HEK293T (cell line): Measurements from ENCODE around the gene ASNSD1.

Experiments used
- ARNT ChIP-seq: fragments of 450-650 bp; IDR thresholded peaks from 2 replicates; pipeline ENCODE4 v1.6.1; 2017; ENCODE audit warnings: mild to moderate bottlenecking
- BHLHE40 ChIP-seq: fragments of 450-650 bp; IDR thresholded peaks from 2 replicates; pipeline ENCODE4 v1.6.1; 2016; ENCODE audit warnings: mild to moderate bottlenecking, moderate library complexity, borderline replicate concordance
- CTBP1 ChIP-seq: fragments of 450-650 bp; IDR thresholded peaks from 2 replicates; pipeline ENCODE4 v1.6.1; 2016; ENCODE audit warnings: borderline replicate concordance
- ELF4 ChIP-seq: fragments of 450-650 bp; IDR thresholded peaks from 2 replicates; pipeline ENCODE4 v1.6.1; 2017; ENCODE audit warnings: antibody characterized with exemption
- FOXA1 ChIP-seq: fragments of 450-650 bp; IDR thresholded peaks from 2 replicates; pipeline ENCODE4 v1.6.1; 2016; ENCODE audit warnings: mild to moderate bottlenecking
- FOXM1 ChIP-seq: fragments of 450-650 bp; IDR thresholded peaks from 2 replicates; pipeline ENCODE4 v1.6.1; 2017; ENCODE audit warnings: mild to moderate bottlenecking, borderline replicate concordance
- LEF1 ChIP-seq: fragments of 450-650 bp; IDR thresholded peaks from 2 replicates; pipeline ENCODE4 v1.6.1; 2017; ENCODE audit warnings: mild to moderate bottlenecking, borderline replicate concordance
- NFRKB ChIP-seq: fragments of 450-650 bp; IDR thresholded peaks from 2 replicates; pipeline ENCODE4 v1.6.1; 2016; ENCODE audit warnings: mild to moderate bottlenecking, moderate library complexity
- SP1 ChIP-seq: fragments of 450-650 bp; IDR thresholded peaks from 2 replicates; pipeline ENCODE4 v1.6.1; 2017
- SUZ12 ChIP-seq: fragments of 450-650 bp; IDR thresholded peaks from 2 replicates; pipeline ENCODE4 v1.6.1; 2016; ENCODE audit warnings: mild to moderate bottlenecking
- TARDBP ChIP-seq: fragments of 450-650 bp; IDR thresholded peaks from 2 replicates; pipeline ENCODE4 v1.6.1; 2016
- ZNF384 ChIP-seq: fragments of 450-650 bp; IDR thresholded peaks from 2 replicates; pipeline ENCODE4 v1.6.1; 2016
- TF ChIP-seq, protein P1 (sequence below): fragments of 450-650 bp; IDR thresholded peaks from 2 replicates; pipeline ENCODE4 v1.6.1; 2016

GRCh38 chr2:189679226-189679625 is 18.0 kb downstream of the ASNSD1 start:
- no peak for TF ChIP-seq SUZ12
- TF ChIP-seq ARNT = no peak
- no peak for TF ChIP-seq TARDBP
- no peak for TF ChIP-seq BHLHE40
- TF ChIP-seq FOXM1 = no peak
- TF ChIP-seq, protein P1, sequence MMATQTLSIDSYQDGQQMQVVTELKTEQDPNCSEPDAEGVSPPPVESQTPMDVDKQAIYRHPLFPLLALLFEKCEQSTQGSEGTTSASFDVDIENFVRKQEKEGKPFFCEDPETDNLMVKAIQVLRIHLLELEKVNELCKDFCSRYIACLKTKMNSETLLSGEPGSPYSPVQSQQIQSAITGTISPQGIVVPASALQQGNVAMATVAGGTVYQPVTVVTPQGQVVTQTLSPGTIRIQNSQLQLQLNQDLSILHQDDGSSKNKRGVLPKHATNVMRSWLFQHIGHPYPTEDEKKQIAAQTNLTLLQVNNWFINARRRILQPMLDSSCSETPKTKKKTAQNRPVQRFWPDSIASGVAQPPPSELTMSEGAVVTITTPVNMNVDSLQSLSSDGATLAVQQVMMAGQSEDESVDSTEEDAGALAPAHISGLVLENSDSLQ = no peak
- TF ChIP-seq NFRKB = no peak
- TF ChIP-seq SP1 = no peak
- no peak for TF ChIP-seq ZNF384
- no peak for TF ChIP-seq LEF1
- no peak for TF ChIP-seq ELF4
- TF ChIP-seq FOXA1 = no peak
- no peak for TF ChIP-seq CTBP1
